Esophagus muscularis mucosa (tissue), 4 donors: ENCODE data around the gene KLK11.

Experiments
- EP300 ChIP-seq: sonication (generic); formaldehyde crosslinking; IDR thresholded peaks from one replicate; pipeline ENCODE4 v1.6.1; 2017; ENCODE audit warnings: antibody characterized with exemption
- POLR2A ChIP-seq: fragments of 450-650 bp; IDR thresholded peaks from one replicate; pipeline ENCODE4 v1.6.1; 2017; ENCODE audit warnings: antibody characterized with exemption, moderate library complexity, mild to moderate bottlenecking, low read depth
- POLR2AphosphoS5 ChIP-seq, 2 donors: sonication (generic); formaldehyde crosslinking; IDR thresholded peaks; one replicate each; pipeline ENCODE4 v1.6.1; 2017; ENCODE audit warnings: antibody characterized with exemption in 2 of 2
- TF ChIP-seq, protein P1 (sequence below), 3 experiments: fragments of 200-600 bp in 2 of 3; fragments of 450-650 bp in 1 of 3; sonication (generic) in 2 of 3; IDR thresholded peaks; one replicate each; pipeline ENCODE4 v1.5.1; 2017 to 2019; ENCODE audit warnings: antibody characterized with exemption in 3 of 3, mild to moderate bottlenecking in 2 of 3, moderate library complexity in 1 of 3

DNA sequence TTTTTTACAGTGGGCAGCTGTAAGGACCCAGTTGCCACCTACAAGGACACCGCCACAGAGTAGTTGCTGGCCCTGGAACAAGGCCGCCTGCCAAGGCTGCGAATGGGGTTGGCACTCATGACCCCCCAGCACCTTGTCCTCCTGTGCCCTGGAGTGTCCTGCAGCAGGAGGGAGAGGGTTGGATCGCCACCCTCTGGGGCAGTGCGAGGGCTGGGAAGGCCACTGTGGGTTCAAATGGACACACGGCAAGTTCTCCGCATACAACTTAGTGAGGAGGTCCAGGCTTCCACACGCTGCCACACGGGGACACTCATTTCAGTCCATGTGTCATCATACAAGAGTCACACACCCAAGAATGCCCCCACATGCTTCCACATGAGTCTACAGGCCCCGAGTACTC, 26.0 kb downstream of the KLK11 start:
- TF ChIP-seq POLR2A: no peak
- TF ChIP-seq, protein P1, sequence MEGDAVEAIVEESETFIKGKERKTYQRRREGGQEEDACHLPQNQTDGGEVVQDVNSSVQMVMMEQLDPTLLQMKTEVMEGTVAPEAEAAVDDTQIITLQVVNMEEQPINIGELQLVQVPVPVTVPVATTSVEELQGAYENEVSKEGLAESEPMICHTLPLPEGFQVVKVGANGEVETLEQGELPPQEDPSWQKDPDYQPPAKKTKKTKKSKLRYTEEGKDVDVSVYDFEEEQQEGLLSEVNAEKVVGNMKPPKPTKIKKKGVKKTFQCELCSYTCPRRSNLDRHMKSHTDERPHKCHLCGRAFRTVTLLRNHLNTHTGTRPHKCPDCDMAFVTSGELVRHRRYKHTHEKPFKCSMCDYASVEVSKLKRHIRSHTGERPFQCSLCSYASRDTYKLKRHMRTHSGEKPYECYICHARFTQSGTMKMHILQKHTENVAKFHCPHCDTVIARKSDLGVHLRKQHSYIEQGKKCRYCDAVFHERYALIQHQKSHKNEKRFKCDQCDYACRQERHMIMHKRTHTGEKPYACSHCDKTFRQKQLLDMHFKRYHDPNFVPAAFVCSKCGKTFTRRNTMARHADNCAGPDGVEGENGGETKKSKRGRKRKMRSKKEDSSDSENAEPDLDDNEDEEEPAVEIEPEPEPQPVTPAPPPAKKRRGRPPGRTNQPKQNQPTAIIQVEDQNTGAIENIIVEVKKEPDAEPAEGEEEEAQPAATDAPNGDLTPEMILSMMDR (IDR thresholded peaks at IDR 0.05): no peak
- no peak for TF ChIP-seq EP300
- TF ChIP-seq POLR2AphosphoS5 (IDR thresholded peaks at IDR 0.05): no peak
